ENCODE data around the gene KMT5C. TPM values are rescaled to one million over a fixed set of nuclear protein-coding genes. Genes with fewer than 3 reads are reported as not detected.

The KMT5C gene
- total and polyA plus RNA-seq, 2 donors: 9.3 to 10.2 TPM

DNA sequence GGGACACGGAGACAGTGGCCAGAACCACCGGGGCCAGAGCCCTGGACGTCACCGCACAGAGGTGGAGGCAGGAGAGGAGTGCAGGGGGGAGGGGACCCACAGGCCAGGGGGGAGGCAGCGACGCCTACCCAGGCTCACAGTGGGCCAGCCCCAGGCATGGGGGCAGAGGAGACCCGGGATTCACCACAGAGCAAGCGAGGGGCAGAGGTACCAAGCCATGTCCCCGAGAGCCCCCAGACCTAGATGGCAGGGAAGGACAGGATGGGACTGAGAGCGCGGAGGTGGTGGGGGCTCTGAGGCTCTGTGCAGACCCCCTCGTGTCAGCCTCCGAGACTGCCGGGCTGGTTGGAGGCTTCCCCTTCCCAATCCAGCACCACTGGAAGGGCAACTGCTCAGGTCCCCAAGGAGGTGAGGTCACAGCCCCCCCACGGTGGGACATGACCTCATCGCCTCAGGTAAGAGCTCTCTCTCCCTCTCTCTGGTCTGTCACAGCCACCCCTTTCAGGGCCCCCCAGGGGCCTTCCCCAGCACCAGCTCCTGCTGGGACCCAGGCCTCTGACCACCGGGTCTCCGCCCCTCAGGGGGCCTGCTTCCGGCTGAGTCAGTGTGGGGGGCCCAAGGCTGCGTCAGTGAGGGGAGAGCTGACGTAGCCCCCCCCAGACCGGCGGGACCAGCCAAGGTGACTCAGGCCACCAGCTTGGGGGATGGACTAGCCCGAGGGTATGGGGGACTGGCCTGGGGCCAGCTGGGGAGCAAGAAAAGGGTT, 32.8 kb downstream of the KMT5C start:
- no peak overlapping the region for H3K27ac ChIP-seq (ENCODE audit: low read depth)
- H3K4me1 ChIP-seq (ENCODE audit: insufficient read depth): peaks cover 1% of the 10 kb centered on the region
- H3K36me3 ChIP-seq (ENCODE audit: insufficient read depth): no peaks in the 10 kb centered on the region
- DNase-seq (ENCODE audit: extremely low spot score): no peak
- 48% methylated on average over 24 of the region's 24 CpGs for WGBS
- no peak overlapping the region for H3K4me3 ChIP-seq (ENCODE audit: low read depth, low read length)

DNA sequence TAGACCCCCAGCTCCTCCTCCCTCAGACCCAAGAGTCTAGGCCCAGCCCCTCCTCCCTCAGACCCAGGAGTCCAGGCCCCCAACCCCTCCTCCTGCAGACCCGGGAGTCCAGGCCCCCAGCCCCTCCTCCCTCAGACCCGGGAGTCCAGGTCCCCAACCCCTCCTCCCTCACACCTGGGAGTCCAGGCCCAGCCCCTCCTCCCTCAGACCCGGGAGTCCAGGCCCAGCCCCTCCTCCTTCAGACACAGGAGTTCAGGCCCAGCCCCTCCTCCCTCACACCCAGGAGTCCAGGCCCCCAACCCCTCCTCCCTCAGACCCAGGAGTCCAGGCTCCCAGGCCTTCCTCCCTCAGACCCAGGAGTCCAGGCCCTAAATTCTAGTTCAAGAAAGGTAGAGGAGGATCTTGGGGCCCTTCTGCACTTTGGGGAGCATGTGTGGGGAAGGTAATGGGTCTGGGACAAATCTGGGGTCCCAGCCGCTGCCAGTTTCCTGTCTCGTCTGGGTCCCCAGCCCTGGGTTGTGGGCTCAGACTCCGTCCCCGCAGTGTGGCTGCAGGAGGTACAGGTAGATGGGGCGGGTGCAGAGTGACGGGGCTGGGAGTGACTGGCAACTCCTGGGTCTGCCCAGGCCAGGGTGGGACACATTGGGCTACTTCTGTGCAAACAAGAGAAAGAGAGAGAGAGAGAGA, 33.8 kb downstream of the KMT5C start:
- Histone ChIP-seq H3K36me3 (ENCODE audit: insufficient read depth) (no peaks in the 10 kb centered on the region), H3K4me1 (ENCODE audit: insufficient read depth) (peaks cover 1% of the 10 kb centered on the region), H3K4me3 (ENCODE audit: low read depth, low read length) (no peak overlapping the region), H3K27ac (ENCODE audit: low read depth) (no peak overlapping the region)
- DNase-seq (ENCODE audit: extremely low spot score): no peak
- WGBS: 61% methylated on average over 9 of the region's 9 CpGs

DNA sequence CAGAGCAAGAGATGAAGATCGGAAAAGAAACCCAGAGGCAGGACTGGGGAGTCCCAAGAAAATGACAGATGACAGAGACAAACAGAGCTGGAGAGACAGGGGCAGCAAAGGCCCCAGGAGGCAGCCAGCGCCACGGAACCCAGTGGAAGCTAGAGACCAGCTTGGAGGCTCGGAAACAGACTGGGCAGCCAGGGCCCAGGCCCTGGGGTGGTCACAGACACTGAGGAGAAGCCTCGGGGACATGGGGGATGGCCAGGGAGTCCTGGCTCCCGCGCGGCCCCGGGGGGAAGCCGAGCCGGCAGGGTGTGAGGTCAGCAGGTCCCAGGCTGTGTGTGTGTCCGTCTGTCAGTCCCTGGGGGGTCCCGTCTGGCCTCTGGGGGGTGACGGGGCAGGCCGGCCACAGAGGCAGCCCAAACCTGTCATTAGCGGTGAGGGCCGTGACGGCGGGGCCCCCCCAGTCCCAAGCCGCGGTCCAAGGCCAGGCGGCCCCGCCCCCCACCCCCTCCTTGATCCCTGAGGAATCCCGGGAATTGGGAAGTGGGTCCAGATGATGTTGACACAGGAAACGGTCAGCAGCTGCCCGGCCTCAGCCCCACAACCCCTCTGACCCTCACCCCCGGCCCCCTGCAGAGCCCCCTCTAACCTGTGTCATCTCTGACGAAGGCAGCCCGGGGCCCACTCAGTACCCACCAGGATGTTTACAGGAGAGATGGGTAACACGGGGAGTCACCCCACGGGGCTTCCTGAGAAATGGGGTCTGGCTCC, 34.5 kb downstream of the KMT5C start:
- DNase-seq (ENCODE audit: extremely low spot score): no peak
- Histone ChIP-seq H3K4me3 (ENCODE audit: low read depth, low read length) (no peak overlapping the region), H3K36me3 (ENCODE audit: insufficient read depth) (no peaks in the 10 kb centered on the region), H3K27ac (ENCODE audit: low read depth) (no peak overlapping the region), H3K4me1 (ENCODE audit: insufficient read depth) (peaks cover 1% of the 10 kb centered on the region)
- 11% methylated on average over 31 of the region's 31 CpGs for WGBS

DNA sequence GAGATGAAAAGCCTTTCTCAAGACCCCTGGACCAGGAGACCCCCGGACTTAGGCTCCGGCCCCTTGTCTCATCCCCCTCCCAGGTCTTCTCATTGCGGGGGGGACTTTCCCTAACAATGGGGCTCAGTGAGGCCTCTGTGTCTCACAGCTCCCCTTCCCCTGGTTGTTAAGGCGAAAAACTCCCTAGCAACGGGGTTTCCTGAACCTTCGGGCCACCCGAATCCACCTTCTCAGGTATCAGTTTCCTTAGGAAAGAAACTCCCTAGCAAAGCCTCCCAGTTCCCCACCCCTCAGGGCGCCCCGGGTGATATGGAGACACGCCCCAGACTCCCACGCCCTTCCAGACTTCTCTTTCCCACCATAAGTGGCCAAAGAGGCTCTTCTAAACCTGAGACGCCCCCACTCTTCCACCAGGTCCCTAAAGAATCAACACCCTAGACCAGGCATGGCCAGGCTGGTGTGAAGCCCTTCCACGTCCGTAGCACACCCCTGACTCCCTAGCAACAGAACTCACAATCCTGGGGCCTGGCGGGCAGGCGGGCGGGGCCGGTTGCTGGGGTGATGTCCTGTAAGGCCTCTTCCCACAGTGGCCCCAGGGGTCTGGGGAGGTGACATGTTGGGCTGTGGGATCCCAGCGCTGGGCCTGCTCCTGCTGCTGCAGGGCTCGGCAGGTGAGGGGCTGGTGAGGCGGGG, 36.7 kb downstream of the KMT5C start, which contains the start of gene TMEM190:
TSS of gene TMEM190 (plus strand) at position 586 of the 693 bp plus-strand sequence. CDS start at position 614, 28 bp downstream.
- WGBS: 65% methylated on average over 21 of the region's 21 CpGs
- H3K4me3 ChIP-seq (ENCODE audit: low read depth, low read length): no peak within 1 kb of the TSS
- H3K4me1 ChIP-seq (ENCODE audit: insufficient read depth): no peaks in the 10 kb centered on the region
- H3K27ac ChIP-seq (ENCODE audit: low read depth): no peak within 1 kb of the TSS
- H3K36me3 ChIP-seq (ENCODE audit: insufficient read depth): no peaks in the 10 kb centered on the region
- DNase-seq (ENCODE audit: extremely low spot score): no peak

DNA sequence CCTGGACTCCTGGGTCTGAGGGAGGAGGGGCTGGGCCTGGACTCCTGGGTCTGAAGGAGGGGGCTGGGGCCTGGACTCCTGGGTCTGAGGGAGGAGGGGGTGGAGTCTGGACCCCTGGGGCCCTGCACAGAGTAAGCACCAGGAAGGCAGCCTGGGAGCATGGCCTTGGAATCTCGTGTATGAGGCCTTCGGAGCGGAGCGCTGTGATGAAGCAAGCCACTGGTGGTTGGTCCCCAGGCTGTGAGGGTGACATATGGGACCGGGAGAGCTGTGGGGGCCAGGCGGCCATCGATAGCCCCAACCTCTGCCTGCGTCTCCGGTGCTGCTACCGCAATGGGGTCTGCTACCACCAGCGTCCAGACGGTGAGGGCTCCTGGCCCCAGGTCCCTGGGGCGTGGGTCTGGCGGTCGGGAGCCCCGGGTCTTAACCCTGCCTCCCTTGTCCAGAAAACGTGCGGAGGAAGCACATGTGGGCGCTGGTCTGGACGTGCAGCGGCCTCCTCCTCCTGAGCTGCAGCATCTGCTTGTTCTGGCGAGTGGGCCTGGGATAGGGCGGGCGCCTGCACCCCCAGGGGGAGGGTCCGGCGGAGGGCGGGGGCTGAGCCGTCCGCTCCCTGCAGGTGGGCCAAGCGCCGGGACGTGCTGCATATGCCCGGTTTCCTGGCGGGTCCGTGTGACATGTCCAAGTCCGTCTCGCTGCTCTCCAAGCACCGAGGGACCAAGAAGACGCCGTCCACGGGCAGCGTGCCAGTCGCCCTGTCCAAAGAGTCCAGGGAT, 37.9 kb downstream of the KMT5C start:
- H3K4me3 ChIP-seq (ENCODE audit: low read depth, low read length): no peak overlapping the region
- whole genome bisulfite sequencing: 15% methylated on average over 43 of the region's 43 CpGs
- H3K36me3 ChIP-seq (ENCODE audit: insufficient read depth): no peaks in the 10 kb centered on the region
- no peaks in the 10 kb centered on the region for H3K4me1 ChIP-seq (ENCODE audit: insufficient read depth)
- no peak overlapping the region for H3K27ac ChIP-seq (ENCODE audit: low read depth)
- no peak for DNase-seq (ENCODE audit: extremely low spot score)

DNA sequence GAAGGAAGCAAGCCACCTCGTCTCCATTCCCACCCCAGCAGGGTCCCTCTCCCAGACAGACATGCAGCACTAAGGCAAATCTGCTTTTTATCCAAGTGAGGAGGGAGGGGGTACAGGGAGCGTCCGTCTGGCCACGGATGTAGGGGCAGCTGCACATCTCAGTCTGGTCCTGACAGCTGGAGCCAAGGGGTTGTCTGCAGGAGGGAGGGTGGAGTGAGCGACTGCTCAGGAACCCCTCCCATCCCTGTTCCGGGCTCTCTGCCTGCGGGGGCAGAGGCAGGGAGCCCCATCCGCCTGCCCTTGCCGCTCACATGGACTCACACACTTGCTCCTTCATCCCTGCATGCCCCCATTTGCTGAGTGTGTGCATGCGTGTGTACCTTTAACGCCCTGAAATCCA, 39.5 kb downstream of the KMT5C start:
- Histone ChIP-seq H3K4me3 (ENCODE audit: low read depth, low read length) (no peak overlapping the region), H3K4me1 (ENCODE audit: insufficient read depth) (no peaks in the 10 kb centered on the region), H3K27ac (ENCODE audit: low read depth) (no peak overlapping the region), H3K36me3 (ENCODE audit: insufficient read depth) (no peaks in the 10 kb centered on the region)
- 54% methylated on average over 11 of the region's 11 CpGs for WGBS
- DNase-seq (ENCODE audit: extremely low spot score): no peak

DNA sequence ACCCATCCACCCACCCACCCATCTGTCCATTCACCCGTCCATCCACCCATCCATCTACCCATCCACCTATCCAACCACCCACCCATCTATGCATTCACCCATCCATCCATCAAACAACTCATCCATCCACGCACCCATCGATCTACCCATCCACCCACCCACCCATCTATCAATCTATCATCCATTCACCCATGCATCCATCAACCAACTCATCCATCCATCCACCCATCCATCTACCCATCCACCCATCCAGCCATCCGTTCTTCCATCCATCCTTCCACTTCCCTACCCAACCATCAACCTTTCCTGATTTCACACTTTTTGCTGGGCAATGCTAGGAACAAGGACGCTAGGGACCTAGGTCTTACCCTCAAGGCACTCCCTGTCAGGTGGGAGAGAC, 42.3 kb downstream of the KMT5C start:
- no peaks in the 10 kb centered on the region for H3K36me3 ChIP-seq (ENCODE audit: insufficient read depth)
- no peak for DNase-seq (ENCODE audit: extremely low spot score)
- 97% methylated on average over 5 of the region's 5 CpGs for WGBS
- H3K4me1 ChIP-seq (ENCODE audit: insufficient read depth): no peaks in the 10 kb centered on the region
- H3K27ac ChIP-seq (ENCODE audit: low read depth): no peak overlapping the region
- no peak overlapping the region for H3K4me3 ChIP-seq (ENCODE audit: low read depth, low read length)

DNA sequence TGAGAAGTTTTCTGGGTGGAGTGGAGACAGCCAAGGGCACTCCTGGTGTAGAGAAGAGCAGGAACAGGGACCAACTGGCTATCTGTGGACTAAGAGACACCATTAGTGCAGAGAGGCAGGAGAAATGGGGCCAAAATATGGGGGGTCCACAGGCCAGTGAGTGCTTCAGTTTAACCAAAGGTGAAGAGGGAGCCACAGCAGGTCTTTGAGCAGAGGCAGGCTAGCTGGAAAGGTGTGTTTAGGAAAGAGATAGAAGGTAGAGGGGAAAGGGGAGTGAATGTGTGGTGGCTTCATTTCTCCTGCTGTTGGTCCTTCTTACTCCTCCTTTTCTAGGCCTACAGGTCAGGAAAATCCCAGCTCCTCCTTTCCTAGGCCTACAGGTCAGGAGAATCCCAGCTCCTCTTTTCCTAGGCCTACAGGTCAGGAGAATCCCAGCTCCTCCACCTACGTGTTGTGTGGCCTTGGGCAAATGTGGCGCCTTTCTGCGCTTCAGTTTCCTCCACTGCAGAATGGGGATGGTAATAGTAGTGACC, 42.9 kb downstream of the KMT5C start:
- Histone ChIP-seq H3K36me3 (ENCODE audit: insufficient read depth) (no peaks in the 10 kb centered on the region), H3K4me1 (ENCODE audit: insufficient read depth) (no peaks in the 10 kb centered on the region), H3K27ac (ENCODE audit: low read depth) (no peak overlapping the region), H3K4me3 (ENCODE audit: low read depth, low read length) (no peak overlapping the region)
- 96% methylated on average over 3 of the region's 3 CpGs for WGBS
- DNase-seq (ENCODE audit: extremely low spot score): no peak

DNA sequence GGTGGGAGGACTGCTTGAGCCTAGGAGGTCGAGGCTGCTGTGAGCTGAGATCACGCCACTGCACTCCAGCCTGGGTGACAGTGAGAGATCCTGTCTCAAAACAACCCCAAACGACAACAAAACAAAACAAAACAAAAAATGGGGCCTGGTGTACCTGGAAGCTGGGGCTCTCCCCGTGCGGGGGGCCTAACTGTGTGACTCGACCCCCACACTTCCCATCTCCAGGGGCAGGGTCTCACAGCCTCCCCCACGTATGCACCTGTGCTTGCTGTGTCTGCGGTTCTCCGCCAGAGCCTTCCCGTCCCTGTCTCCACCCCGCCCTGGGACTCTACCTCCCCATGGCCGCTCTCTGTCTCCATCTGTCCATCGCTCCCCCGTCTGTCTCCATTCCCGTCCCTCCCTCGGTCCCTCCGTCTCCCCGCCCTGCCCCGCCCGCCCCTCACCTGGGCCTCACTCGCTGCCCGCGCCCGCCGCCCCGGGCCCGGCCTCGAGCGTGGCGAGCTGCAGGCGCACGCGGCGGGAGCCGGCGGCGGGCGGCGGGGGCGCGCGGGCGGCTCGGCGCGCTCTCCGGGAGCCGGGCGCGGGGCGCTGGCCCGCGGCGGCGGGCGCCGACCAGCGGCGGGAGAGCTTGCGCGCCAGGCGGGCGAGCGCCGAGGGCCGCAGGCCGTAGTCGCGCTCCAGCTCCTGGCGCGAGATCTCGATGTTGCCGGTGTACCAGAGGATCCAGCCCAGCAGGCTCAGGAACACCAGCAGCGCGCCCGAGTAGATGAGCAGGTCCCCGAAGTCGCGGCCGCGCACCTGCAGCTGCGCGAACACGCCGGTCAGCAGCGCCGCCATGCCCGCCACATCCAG, 43.8 kb downstream of the KMT5C start:
- Histone ChIP-seq H3K27ac (ENCODE audit: low read depth) (peak overlapping the region; percentile 90), H3K36me3 (ENCODE audit: insufficient read depth) (no peaks in the 10 kb centered on the region), H3K4me1 (ENCODE audit: insufficient read depth) (peaks cover 3% of the 10 kb centered on the region), H3K4me3 (ENCODE audit: low read depth, low read length) (peak overlapping the region; percentile 50)
- DNase-seq (ENCODE audit: extremely low spot score): no peak
- WGBS: 4% methylated on average over 88 of the region's 88 CpGs

DNA sequence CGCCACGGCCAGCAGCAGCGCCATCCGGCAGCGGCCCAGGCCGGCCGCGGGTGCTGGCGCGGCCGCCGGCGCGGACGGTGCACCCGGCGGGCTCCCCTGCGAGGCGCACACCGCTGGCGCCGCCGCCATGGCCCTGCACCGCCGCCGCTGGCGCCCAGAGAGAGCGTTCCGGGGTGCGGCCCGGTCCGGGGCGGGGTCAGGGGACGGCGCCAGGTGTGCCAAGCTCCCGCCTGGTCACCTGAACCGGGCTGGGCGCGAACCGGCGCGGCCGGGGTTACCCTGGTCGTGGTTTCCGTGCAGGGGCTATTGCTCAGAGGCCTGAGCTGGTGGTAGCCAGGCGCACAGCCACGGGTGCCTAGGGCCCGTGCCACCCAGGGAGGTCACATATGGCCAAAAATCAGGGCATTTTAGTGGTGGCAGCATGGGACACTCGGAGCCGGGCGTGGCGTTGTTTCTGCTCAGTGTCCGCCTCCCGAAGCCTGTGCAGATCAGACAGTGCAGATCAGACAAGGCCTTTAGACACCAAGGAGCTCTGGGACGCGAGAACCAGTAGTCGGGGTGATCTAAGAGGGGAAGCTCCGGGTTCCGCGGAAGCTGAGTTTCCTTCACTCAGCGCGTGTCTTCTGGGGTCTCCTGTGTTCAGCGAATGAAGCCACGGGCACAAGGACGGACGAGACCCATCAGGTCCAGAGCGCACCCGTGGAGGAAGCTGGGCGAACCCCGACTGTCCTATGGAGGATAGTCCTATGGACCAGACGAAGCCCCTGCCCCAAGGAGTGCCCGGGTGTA, 44.6 kb downstream of the KMT5C start, which contains the start of gene TMEM238:
TSS of gene TMEM238 (minus strand) at position 162 of the 789 bp plus-strand sequence. CDS start at position 129, 33 bp downstream.
- WGBS: 18% methylated on average over 72 of the region's 72 CpGs
- Histone ChIP-seq H3K36me3 (ENCODE audit: insufficient read depth) (no peaks in the 10 kb centered on the region), H3K4me1 (ENCODE audit: insufficient read depth) (peaks cover 3% of the 10 kb centered on the region), H3K4me3 (ENCODE audit: low read depth, low read length) (peak within 1 kb of the TSS; percentile 50), H3K27ac (ENCODE audit: low read depth) (peak within 1 kb of the TSS; percentile 90)
- no peak for DNase-seq (ENCODE audit: extremely low spot score)
